Activated naive CD8-positive, alpha-beta T cell treated with anti-CD3 and anti-CD28 coated beads, Interleukin-2, amount 10 ng/mL, durations not matched to agents 7 days and 5 days (primary cell): ENCODE measurements around the gene LIPT2. TPM values are rescaled to one million over a fixed set of nuclear protein-coding genes. Genes with fewer than 3 reads are reported as not detected.
"Not testable (repeated sequence)": the region's sequence is repeated elsewhere in the genome, so short reads cannot be mapped to it uniquely, and the experiment has no call there.

Experiments used
- ATAC-seq: fragments of 150-1000 bp; cut with Tn5 transposase; one replicate; pipeline ENCODE4 v1.10.0; 2021; ENCODE audit warnings: low read depth, moderate library complexity
- POLR2A ChIA-PET: fragments of 350-600 bp; sonication (Branson Sonifier 250); formaldehyde crosslinking; loops from one replicate; lab custom pipeline; 2021; ENCODE audit warnings: antibody characterized with exemption; lab: Charles Lee
- DNase-seq: peaks from one replicate; pipeline ENCODE4 v3.0.0; 2021
- H3K27ac Mint-ChIP-seq: one replicate; pipeline ENCODE4 v1.8.0; 2022; ENCODE audit warnings: mild to moderate bottlenecking, mixed read lengths
- H3K27me3 Mint-ChIP-seq: one replicate; pipeline ENCODE4 v1.8.0; 2022; ENCODE audit warnings: mild to moderate bottlenecking, moderate library complexity, mixed read lengths
- H3K36me3 Mint-ChIP-seq: one replicate; pipeline ENCODE4 v1.8.0; 2021; ENCODE audit warnings: mild to moderate bottlenecking, mixed read lengths
- H3K4me1 Mint-ChIP-seq: one replicate; pipeline ENCODE4 v1.8.0; 2021; ENCODE audit warnings: mixed read lengths
- H3K4me3 Mint-ChIP-seq: one replicate; pipeline ENCODE4 v1.8.0; 2022; ENCODE audit warnings: mild to moderate bottlenecking, moderate library complexity, mixed read lengths
- H3K9me3 Mint-ChIP-seq: one replicate; pipeline ENCODE4 v1.8.0; 2021; ENCODE audit warnings: mixed read lengths
- total RNA-seq, 2 experiments: library from RNA; stranded (reverse); gene quantifications; one replicate each; pipeline ENCODE4 v1.2.3, GENCODE V29; 2021

LIPT2 gene
- total RNA-seq, 2 experiments from 2014 or later: 3.1 to 6.7 TPM

GRCh38 chr11:74520927-74521665, 27.6 kb upstream of the LIPT2 start:
- POLR2A ChIA-PET: no interaction called here
- ATAC-seq: no peak

GRCh38 chr11:74520316-74520715, 26.8 kb upstream of the LIPT2 start:
- no peaks in the 10 kb centered on the region for H3K9me3 Mint-ChIP-seq
- no peak overlapping the region for H3K4me3 Mint-ChIP-seq
- ATAC-seq (no peak), DNase-seq (no peak)
- no peak overlapping the region for H3K27ac Mint-ChIP-seq
- H3K27me3 Mint-ChIP-seq: peaks cover 26% of the 10 kb centered on the region
- H3K4me1 Mint-ChIP-seq: no peaks in the 10 kb centered on the region
- POLR2A ChIA-PET: no interaction called here
- no peaks in the 10 kb centered on the region for H3K36me3 Mint-ChIP-seq

More at GRCh38 chr11:74520927-74521665, 27.6 kb upstream of the LIPT2 start:
- Mint-ChIP-seq H3K36me3 (no peaks in the 10 kb centered on the region), H3K27me3 (peaks cover 24% of the 10 kb centered on the region), H3K4me3 (no peak overlapping the region), H3K4me1 (peaks cover 1% of the 10 kb centered on the region), H3K9me3 (no peaks in the 10 kb centered on the region), H3K27ac (no peak overlapping the region)
- no peak for DNase-seq

GRCh38 chr11:74519710-74520109, 26.2 kb upstream of the LIPT2 start:
- H3K4me3 Mint-ChIP-seq: no peak overlapping the region
- POLR2A ChIA-PET: interaction anchor here (0.7 kb wide), 1 partner anchor 297 kb away, joined by 3 read pairs; no protein-coding TSS in a partner anchor
- H3K27me3 Mint-ChIP-seq: peaks cover 24% of the 10 kb centered on the region
- no peak for ATAC-seq
- H3K36me3 Mint-ChIP-seq: no peaks in the 10 kb centered on the region
- DNase-seq: no peak
- no peaks in the 10 kb centered on the region for H3K4me1 Mint-ChIP-seq
- no peaks in the 10 kb centered on the region for H3K9me3 Mint-ChIP-seq
- H3K27ac Mint-ChIP-seq: no peak overlapping the region

- ATAC-seq, POLR2A ChIA-PET, H3K4me1 Mint-ChIP-seq, DNase-seq, H3K4me3 Mint-ChIP-seq, H3K36me3 Mint-ChIP-seq, H3K27ac Mint-ChIP-seq, H3K9me3 Mint-ChIP-seq: not testable (repeated sequence)
- peaks cover 21% of the 10 kb centered on the region for H3K27me3 Mint-ChIP-seq
These were observed 24.1 kb upstream of the LIPT2 start for GRCh38 chr11:74517592-74517991.

GRCh38 chr11:74507582-74507981, 14.1 kb upstream of the LIPT2 start:
- Mint-ChIP-seq H3K36me3 (no peaks in the 10 kb centered on the region), H3K27me3 (peaks cover 8% of the 10 kb centered on the region), H3K9me3 (no peaks in the 10 kb centered on the region), H3K4me3 (no peak overlapping the region), H3K4me1 (no peaks in the 10 kb centered on the region), H3K27ac (no peak overlapping the region)
- POLR2A ChIA-PET: no interaction called here
- ATAC-seq (no peak), DNase-seq (no peak)

GRCh38 chr11:74506823-74507222, 13.3 kb upstream of the LIPT2 start:
- Mint-ChIP-seq H3K9me3 (peaks cover under 1% of the 10 kb centered on the region), H3K27me3 (peaks cover 6% of the 10 kb centered on the region), H3K4me1 (no peaks in the 10 kb centered on the region), H3K4me3 (no peak overlapping the region), H3K27ac (no peak overlapping the region), H3K36me3 (no peaks in the 10 kb centered on the region)
- no peak for DNase-seq
- ATAC-seq: no peak
- POLR2A ChIA-PET: no interaction called here

- no peak overlapping the region for H3K4me3 Mint-ChIP-seq
- no peaks in the 10 kb centered on the region for H3K4me1 Mint-ChIP-seq
- H3K27me3 Mint-ChIP-seq: no peaks in the 10 kb centered on the region
- POLR2A ChIA-PET: no interaction called here
- ATAC-seq (no peak), DNase-seq (no peak)
- H3K36me3 Mint-ChIP-seq: no peaks in the 10 kb centered on the region
- H3K27ac Mint-ChIP-seq: no peak overlapping the region
- peaks cover 4% of the 10 kb centered on the region for H3K9me3 Mint-ChIP-seq
These were observed 12.4 kb upstream of the LIPT2 start for GRCh38 chr11:74505911-74506310.

GRCh38 chr11:74504100-74504691, 10.7 kb upstream of the LIPT2 start:
- Mint-ChIP-seq H3K36me3 (no peaks in the 10 kb centered on the region), H3K27ac (no peak overlapping the region), H3K4me3 (no peak overlapping the region), H3K27me3 (peaks cover 7% of the 10 kb centered on the region), H3K9me3 (peaks cover 4% of the 10 kb centered on the region), H3K4me1 (no peaks in the 10 kb centered on the region)
- DNase-seq (no peak), ATAC-seq (no peak)
- POLR2A ChIA-PET: no interaction called here

DNA sequence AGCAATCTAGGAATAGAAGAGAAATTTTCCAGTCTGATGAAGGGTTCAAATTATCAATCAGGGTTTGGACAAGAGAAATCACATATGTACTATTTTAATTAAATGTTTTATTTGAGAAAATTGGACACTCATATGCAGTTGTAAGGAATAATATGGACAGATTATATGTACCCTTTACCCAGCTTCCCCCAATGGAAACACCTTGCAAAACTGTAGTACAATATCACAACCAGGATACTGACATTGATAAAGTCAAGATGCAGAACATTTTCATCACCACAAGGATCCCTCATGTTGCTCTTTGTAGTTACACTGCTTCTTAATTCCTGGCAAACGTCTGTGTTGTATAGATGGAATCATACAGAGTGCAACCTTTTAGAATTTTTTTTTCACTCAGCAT, 1.4 kb upstream of the LIPT2 start:
- DNase-seq (no peak), ATAC-seq (no peak)
- peaks cover 8% of the 10 kb centered on the region for H3K27me3 Mint-ChIP-seq
- peaks cover 1% of the 10 kb centered on the region for H3K36me3 Mint-ChIP-seq
- no peaks in the 10 kb centered on the region for H3K9me3 Mint-ChIP-seq
- no peak overlapping the region for H3K27ac Mint-ChIP-seq
- POLR2A ChIA-PET: no interaction called here
- H3K4me1 Mint-ChIP-seq: peaks cover 11% of the 10 kb centered on the region
- H3K4me3 Mint-ChIP-seq: no peak overlapping the region

DNA sequence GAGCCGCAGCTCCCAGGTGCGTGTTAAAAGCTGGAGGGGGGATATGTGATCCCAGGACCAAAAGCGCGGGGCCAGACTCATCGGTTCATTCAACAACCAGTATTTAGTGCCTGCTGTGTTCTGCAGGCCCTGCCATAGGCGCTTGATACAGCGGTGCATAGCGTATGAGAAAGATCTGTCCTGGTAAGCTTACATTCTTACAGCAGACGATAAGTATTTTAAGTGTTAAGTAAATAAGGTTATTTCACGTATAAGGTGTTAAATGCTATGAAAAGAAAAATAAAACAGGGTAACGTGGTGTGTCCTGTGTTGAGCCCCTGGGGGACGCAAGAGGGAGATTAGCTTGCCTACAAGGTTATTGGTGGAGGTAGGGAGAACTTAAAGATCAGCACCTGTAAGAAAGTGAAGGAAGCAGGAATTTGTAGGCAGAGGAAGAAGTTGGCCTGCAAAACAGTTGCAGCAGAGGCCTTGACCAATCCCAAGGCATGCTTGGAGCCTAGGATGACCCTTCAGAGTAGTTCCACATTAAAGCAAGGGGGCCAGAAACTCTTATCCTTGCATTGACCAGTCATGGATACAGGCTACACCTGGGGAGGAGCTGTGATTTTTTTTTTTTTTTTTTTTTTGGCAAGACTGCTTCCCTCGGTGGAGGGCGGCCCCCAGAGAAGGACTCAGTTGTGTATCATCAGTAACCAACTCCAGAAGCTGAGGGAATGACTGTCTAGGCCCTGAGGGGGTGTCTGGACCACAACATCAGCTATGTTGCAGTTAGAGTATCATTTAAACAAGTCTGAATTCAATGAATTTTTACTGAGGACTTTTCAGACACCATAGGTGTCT, 487 bp upstream of the LIPT2 start:
- Mint-ChIP-seq H3K27ac (peak overlapping the region; percentile 69), H3K36me3 (peaks cover 1% of the 10 kb centered on the region), H3K9me3 (no peaks in the 10 kb centered on the region), H3K27me3 (peaks cover 3% of the 10 kb centered on the region), H3K4me3 (peak overlapping the region; percentile 80), H3K4me1 (peaks cover 11% of the 10 kb centered on the region)
- ATAC-seq (no peak), DNase-seq (no peak)
- POLR2A ChIA-PET: interaction anchor here (0.5 to 2.0 kb wide), 13 partner anchors 9 to 1406 kb away, joined by 3 to 22 read pairs (median 5); partner anchors contain the start of genes C2CD3, PGM2L1, POLD3 and PPME1

GRCh38 chr11:74492084-74492483, 1.4 kb downstream of the LIPT2 start:
- Mint-ChIP-seq H3K27ac (peak overlapping the region; percentile 57), H3K9me3 (no peaks in the 10 kb centered on the region), H3K27me3 (no peaks in the 10 kb centered on the region), H3K36me3 (peaks cover 1% of the 10 kb centered on the region), H3K4me3 (peak overlapping the region; percentile 86), H3K4me1 (peaks cover 13% of the 10 kb centered on the region)
- DNase-seq (no peak), ATAC-seq (no peak)
- POLR2A ChIA-PET: interaction anchor here (0.6 to 2.0 kb wide), 2 partner anchors 94 to 282 kb away, joined by 3 to 22 read pairs; partner anchors contain the start of gene PGM2L1

- peaks cover 1% of the 10 kb centered on the region for H3K36me3 Mint-ChIP-seq
- H3K4me3 Mint-ChIP-seq: no peak overlapping the region
- peaks cover 13% of the 10 kb centered on the region for H3K4me1 Mint-ChIP-seq
- H3K27ac Mint-ChIP-seq: no peak overlapping the region
- DNase-seq (no peak), ATAC-seq (no peak)
- H3K9me3 Mint-ChIP-seq: no peaks in the 10 kb centered on the region
- no peaks in the 10 kb centered on the region for H3K27me3 Mint-ChIP-seq
- POLR2A ChIA-PET: no interaction called here
These were observed 2.6 kb downstream of the LIPT2 start for GRCh38 chr11:74490941-74491340.

DNA sequence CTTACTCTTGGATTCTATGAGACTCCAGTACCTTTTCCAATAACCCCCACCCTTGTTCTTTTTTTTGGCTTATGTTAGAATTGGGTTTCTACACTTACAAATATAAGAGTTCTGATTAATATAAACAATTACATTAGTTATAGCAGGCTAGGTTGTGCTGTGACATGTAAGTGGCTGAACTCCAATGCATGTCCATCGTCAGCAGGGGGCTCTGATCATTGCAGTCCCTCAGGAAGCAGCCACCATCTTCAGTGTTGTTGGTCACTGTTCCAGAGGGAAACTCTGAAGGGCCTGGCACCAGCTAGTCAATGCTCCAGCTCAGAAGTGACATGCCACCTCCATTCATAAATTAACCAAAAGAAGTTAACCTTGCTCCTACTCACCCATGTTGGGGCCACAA, 5.6 kb downstream of the LIPT2 start:
- Mint-ChIP-seq H3K27me3 (no peaks in the 10 kb centered on the region), H3K4me1 (peaks cover 7% of the 10 kb centered on the region), H3K36me3 (no peaks in the 10 kb centered on the region), H3K4me3 (no peak overlapping the region), H3K9me3 (no peaks in the 10 kb centered on the region), H3K27ac (no peak overlapping the region)
- ATAC-seq (no peak), DNase-seq (no peak)
- POLR2A ChIA-PET: no interaction called here
